AML-193 (cell line): ENCODE measurements around the gene ZNF106.

Experiments
- DNase-seq, 2 experiments: peaks; one replicate each; lab custom pipeline; 2025; lab: John Stamatoyannopoulos, UW

The ZNF106 gene

DNA sequence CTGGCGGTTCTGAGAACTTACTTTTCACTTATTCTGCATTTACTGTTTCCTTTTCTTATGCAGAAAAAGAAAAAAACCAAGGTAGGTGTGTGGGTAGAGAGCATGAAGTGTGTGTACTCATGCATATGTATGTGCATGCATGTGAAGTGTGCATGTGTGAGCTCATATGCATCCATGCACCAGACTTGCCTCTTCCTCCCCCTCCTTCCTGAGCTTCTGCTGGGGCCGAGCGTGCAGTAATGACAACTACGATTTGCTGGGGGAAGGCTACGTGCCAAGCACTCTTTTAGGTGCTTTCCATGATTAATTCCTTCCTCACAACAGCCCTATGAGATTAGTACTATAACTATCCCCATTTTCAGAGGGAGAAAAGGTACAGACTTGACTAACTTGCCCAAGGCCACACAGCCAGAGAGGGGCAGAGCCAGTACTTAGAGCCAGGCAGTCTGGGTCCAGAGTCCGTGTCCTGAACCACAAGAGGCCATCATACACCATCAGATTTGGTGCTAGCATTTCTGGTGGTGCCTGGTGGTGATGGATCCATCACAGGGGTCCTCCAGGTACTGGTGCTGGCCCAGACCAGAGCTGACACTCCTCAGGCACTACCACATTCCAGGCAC, 85.0 kb downstream of the ZNF106 start:
- DNase-seq, result no peak

DNA sequence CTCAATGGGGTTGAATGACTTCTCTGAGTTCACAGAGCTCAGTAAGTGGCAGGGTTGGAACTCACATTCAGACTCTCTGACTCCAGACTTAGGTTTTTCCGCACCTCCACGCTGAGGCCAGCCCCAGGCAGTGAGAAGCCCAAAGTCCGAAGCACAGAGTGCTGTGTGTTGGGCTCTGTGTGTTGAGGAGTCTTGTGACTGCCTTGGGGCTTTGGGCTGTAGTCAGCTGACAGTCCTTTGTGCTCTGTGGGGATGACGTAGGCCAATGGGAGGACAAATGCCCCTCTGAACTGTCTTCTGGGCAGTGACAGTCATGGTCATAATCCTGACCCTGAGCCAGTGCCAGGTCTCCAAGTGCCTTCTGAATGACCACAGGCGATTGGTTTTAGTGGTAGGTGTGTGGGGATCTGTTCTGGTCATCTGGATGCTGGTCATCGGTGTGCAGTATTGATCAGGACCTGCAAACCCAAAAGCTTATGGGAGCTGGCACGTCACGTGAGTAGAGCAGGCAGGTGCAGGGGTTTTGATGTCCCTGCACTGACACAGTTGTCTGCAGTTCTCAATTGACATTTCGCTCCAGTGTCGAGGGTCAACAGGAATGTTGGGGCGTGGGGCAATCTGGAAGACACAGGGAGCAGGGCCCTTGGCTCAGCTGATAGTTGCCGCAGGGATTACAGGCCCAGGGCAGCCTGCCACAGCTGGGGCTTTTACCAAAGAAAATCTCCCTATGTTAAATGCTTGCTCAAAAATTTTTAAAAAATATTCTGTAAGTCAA, 86.3 kb downstream of the ZNF106 start:
- no peak for DNase-seq

DNA sequence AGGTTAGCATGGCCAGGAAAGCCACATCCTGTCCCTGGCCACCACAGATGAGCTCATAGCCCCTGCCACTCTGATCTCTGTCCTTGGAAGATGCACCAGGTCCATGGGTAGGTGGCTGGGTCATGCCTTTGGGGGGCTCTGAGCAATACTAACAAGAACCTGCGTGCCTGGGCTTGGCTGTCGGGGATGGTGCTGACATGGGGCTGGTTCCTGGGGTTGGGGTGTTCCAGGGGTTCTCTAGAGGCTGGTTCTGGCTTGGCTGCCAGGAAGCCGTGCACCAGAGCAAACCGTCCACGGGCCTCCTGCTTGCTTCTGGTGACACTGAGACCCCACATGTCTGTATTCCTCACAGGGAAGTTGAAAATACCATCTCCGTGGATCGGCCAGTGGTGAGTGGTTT, 87.6 kb downstream of the ZNF106 start:
- DNase-seq, result no peak

DNA sequence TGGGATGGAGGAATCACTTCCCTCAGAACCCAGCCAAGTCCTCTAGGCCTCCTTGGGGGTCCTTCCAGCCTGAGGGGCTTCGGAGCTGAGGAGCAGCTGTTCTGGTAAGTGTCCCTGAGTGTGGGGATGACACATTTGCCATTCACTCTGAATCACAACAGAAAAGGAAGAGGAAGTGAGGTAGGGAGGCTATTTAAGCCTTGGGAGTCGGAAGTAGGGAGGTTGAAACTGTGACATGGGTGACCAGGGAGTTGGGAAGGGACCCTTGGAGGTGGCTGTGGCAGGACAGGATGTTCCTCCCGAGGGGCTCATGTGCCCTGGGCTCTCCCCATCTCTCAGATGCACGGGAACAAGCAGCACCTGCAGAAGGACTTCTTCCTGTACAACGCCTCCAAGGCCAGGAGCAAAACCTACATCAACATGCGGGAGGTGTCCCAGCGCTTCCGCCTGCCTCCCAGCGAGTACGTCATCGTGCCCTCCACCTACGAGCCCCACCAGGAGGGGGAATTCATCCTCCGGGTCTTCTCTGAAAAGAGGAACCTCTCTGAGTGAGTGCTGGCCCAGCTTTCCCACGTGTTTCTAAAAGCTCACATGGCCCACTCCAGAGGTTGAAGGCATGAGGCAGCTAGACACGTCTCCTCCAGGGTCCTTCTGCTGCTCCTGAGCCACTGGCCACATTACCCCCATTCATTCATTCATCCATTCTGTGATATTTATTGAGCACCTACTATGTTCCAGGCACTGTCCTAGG, 88.3 kb downstream of the ZNF106 start:
- DNase-seq, result peak; percentile 71 to 74

DNA sequence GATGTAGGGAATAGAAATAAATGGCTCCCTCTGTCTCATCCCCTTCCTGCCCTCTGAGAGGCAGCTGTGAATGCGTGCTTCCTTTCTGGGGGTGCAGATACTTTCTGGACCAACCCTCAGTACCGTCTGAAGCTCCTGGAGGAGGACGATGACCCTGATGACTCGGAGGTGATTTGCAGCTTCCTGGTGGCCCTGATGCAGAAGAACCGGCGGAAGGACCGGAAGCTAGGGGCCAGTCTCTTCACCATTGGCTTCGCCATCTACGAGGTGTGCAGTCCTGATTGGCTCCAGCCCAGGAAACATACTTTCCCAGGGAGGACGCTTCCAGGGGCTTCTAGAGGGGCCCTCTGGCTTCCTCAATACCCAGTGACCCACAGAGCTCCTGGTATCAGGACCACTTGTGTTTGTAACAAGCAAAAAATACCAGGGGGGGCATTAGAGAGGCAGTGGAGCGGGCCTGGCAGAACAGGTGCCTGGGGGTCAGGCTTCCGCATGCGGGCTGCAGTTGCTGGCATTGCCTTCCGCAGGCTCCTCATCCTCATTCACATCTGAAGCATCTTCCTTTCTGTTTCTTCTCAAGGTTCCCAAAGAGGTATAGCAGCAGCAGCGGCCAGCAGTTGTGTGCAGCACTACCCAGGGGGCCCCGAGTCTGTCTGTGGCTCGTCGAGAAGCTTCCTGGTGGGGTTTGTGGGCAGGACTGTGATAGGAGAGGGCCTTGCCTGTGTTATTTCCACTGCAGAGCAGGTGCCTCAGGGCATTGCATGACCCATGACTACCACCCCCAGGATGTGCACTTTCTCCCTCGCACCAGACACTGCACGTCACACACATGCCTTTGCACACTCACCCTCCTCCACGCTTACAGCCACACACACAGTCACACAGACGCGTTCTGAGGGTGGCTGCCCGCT, 89.1 kb downstream of the ZNF106 start:
- DNase-seq, result peak; percentile 81 to 85

DNA sequence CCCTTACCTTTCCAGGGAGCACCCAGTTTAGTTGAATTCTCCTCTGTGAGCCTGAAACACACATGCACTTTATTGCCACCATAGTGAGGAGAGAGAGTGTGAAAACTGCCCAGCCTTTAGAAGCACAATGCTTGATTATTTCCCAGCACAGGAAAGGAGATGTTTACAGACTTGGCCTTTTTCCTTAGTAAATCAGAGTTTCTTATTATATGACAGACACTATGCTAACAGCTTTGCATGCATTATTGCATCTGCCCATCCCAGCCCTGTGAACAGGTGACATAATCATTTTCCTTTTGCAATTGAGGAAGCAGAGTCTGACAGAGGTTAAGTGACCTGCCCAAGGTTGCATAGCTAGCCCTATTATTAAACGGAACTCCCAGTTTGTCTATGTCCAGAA, 95.1 kb downstream of the ZNF106 start:
- no peak for DNase-seq

DNA sequence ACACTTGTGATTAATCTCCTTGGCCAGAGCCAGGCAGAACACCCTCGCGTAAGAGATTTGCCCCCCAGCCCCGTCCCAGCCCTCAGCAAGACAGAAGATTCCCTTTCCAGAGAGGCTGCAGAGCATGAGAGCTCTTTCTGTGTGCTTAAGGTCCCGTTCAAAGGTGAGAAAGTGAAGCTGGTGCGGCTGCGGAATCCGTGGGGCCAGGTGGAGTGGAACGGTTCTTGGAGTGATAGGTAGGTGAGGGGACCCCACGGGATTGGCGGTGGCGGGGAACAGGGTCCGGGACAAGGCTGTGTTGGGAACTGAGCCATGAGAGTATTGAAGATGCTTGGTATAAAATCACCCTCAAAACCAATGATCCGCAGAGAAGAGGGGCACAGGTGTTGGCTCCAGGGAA, 96.8 kb downstream of the ZNF106 start:
- no peak for DNase-seq

DNA sequence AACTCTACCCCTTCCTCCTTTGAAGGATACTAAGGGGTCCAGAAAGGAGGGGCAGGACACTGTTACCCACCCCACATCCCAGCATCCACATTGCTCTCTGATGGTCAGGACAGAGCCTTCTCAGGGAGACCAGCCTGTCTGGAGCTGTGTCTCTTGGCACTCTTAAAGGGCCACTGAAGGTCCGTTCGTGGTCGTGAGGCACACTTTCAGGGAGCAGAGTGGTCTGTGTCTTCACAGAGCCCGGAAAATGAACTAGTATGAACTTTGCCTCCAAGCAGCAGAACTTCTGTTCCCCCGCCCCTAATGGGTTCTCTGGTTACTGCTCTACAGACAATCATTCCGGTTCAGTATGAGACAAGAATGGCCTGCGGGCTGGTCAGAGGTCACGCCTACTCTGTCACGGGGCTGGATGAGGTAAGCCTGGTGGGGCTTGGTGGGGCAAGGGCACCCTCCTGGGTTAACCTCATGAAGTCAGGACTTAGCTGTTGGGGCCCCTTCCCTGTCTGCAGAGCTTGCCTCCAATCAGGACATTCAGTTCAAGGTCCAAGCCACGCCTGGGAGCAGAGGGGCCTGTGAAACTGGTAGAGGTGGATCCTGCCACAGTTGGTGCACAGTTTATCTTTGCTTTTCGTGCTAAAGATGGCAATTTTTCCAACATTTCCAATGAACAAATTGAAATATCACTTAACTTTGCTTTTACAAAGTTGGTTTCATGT, 98.5 kb downstream of the ZNF106 start:
- DNase-seq, result no peak

DNA sequence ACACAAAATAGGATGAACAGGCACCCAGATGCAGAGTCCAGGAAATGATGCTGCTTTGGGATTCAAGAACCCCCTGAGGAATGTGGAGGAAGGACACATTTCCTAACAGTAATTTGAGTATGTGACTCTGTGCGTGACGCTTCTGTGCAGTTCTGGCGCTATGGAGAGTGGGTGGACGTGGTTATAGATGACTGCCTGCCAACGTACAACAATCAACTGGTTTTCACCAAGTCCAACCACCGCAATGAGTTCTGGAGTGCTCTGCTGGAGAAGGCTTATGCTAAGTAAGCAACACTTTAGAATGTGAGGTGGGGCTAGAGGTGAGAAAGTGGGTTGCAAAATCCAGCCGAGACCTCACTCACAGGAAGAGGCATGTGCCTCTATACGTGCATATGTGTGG, 103.3 kb downstream of the ZNF106 start:
- no peak for DNase-seq

DNA sequence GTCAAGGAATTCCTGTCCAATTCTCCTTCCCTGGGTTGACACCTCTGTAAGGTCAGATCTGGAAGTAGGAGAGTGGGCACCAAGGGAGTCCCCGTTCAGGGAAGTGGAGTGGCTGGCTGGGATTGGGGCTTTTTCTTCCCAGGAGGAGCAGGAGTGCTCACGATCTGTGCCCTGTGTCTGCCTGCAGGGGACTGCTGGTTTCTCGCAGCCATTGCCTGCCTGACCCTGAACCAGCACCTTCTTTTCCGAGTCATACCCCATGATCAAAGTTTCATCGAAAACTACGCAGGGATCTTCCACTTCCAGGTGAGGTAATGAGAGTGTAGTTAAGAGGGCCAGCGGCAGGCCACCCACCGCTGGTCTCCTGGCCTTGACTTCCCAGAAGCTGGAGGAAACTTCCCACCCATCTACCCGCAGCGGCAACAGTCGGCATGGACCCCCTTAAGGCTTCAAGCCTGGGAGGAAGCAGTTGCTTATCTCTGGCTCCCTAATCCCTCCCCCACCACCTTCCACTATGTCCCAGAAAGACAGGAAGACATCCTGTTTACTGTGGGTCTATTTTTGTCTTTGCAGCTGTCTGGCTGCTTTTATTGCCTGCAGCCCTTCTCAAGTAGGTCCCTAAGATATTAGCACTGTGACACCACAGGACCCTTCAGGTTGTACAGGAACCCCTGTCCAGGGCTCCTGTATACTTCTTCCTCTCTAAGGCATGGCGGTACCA, 104.8 kb downstream of the ZNF106 start:
- no peak for DNase-seq

DNA sequence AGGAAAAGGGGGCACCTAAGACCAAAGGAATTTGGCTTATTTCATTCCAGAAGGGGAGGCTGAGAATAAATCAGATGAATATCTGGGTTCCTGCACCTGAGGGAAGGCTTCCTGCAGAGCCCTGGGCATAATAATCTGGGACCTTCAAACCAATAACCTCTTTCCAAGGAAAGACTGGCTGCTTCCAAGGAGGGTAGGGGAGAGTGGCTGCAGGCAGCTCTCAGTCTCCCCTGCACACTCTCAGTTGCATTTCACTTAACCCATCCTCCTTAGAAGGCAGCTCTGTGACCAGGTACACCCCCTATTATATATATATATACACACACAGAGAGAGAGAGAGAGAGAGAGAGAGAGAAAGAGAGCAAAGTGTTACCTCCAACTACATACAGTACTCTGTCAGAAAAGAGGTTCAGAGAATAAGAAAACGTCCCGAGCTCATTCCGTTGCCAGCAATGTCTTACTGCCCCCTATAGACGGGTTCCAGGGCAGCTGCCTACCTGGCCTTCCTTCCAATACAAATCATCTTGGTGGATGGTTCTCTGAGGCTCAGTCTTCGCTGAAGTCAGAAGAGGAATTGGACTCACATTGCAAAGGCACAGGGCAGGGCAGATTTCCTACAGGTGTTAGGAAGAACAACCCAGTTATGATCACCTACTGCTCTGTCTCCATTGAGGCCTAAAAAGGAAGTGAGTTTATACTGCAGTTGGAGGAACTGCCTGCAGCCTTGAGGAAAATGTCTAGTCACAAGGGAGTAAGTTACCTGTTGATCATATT, 105.5 kb downstream of the ZNF106 start:
- peak; percentile 56 to 64 for DNase-seq

DNA sequence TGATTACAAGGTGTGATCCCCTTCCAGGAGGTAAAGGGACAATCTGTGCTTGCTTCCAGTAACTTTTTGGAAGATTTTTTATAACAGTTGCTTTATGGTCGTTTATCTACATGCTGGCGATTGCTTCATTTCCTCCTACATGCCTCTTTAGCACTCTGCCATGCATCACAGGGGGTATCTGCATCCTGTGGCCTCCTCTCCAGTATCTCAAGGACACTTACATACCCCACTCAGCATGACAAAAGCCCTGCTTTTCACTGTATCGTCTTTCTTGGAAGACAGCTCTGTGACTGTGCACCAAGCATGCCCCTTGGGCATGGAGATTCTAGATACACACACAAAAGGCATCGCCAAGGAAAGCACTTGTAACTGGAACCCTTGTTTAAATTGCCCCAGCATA, 106.3 kb downstream of the ZNF106 start:
- no peak for DNase-seq

DNA sequence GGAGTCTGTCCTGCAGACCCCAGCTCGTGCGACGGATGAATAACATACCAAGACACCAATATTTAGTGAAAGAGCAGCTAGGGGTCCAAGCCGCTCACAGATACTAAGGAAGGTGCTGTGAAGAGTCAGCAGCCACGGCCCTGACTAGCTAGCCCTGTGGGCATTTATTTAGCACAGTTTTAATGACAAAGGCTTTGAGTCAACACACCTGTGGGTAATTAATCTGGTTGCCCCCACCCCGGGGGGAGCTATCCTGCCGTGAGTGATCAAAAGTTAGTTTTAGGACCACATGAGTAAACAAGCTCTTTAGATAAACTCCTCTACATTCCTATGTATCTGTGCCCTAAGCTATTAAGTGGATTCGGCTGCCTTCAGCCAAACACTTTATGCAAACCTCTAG, 112.9 kb downstream of the ZNF106 start:
- DNase-seq, result no peak

DNA sequence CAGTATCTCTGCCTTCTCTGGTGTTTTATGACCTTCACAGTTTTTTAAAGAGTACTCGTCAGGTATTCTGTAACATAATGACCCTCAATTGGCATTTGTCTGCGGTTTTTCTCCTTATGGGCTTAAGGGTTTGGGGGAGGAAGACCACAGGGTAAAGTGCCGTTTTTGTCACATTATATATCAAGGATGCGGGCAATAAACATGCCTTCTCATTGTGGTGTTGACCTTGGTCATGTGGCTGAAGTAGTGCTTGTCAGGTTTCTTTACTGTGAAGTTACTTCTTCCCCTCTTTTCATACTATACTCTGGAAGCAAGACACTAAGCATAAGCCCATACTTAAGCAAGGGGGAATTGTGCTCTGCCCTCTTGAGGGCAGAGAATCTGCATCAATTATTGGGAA, 115.0 kb downstream of the ZNF106 start:
- DNase-seq, result no peak

DNA sequence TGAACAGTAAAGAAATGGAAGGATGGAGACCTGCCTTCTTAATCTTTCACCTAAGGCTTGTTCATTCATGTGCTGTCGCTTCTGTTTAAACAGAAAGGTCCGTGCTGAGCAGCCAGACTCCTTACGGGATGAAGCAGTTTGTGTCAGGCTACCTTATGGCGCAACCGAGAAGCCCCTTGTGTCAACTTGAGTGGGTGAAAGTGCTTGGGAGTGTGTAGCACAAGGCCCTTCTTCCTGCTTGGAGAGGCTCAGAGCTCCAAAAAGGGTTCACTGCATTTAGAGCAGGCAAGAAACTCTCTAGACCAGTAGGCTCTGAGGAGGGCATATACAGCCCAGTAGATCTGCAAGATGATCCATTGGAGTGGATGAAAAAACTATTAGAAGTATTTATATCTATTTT, 115.7 kb downstream of the ZNF106 start:
- DNase-seq, result no peak

DNA sequence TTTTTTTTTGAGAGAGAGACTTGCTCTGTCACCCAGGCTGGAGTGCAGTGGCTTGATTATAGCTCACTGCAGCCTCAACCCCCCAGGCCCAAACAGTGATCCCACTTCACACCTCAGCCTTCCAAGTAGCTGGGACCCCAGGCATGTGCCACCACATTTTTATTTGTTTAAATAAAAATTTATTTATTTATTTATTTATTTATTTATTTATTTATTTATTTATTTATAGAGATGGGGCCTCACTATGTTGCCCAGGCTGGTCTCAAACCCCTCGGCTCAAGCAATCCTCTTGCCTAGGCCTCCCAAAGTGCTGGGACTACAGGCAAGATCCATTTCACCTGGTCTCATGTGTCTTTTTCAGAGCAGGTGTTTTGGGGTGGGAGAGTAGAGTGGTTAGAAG, 116.1 kb downstream of the ZNF106 start:
- no peak for DNase-seq

DNA sequence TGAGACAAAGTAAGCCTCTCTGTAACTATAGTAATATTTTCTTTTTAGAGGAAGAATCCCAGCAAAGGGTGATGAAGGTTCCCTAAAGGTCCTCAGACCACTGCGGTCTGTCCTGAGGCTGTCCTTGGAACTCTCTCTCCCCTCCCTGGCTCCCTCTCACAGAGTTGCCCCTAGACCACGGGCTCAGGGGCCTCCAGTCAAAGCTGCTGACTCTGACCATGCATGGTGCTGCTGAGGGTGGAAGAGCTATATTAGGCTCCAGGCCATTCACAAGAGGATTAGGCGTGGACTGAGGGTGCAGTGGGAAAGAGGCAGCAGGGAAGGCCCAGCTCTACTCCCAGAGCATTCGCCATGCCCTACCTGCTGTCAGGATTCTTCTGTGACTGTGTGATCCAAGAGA, 117.0 kb downstream of the ZNF106 start:
- no peak for DNase-seq

DNA sequence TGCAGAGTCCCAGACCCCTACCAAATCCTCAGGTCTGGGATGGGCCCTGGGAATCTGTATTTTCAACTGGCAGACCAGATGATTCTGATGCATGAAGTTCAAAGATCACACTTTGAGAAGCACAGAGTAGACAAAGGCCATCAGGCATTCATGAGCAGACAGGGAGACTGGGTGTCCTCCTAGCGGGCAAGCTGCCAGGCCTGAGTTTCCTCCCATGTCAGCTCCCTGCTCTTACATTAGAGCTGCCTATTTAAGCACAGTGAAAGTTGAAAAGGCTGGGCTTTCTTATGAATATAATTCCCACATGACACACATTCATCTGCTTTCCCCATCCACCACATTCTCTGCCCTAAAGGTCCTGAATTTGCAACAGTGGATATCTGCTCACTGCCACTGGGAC, 117.7 kb downstream of the ZNF106 start:
- DNase-seq, result no peak

DNA sequence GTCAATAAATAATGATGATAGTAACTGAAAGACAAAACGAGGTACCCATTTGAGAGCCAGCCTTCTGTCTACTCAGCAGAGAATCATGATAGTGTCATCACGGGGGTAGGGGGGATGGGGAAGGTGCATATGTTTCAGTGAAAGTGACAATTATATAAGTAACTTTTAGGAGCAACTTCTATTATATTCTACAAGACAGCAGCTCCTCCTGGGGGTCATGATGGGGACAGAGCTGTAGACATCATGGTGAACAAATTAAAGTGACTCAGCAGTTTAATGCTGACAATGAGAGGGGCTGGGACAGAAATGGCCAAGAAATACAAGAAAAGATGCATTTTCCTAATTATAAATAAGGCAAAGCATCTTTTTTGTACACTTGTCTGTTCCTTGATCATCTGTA, 119.8 kb downstream of the ZNF106 start:
- DNase-seq, result peak; percentile 65 to 78

DNA sequence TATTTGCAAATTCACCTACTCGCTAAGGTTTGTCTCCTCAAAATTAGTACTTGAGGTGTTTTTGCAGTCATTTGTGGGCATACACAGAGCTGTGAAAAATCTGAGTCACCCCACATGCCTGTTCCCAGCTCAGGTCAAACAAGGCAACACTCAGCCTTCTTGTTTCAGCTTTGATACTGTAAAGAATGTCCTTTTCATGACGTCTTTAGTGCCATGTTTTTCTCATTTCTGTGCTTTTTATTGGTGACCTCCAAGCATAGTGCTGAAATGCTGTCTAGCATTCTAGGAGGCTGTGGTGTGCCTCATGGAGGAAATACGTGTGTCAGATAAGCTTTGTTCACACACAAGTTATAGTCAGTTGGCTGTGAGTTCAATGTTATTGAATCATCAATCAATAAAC, 122.8 kb downstream of the ZNF106 start:
- no peak for DNase-seq
